T-helper 2 cell treated with Interferon-gamma antibody and Interleukin-4, amounts not matched to agents 100 ng/mL and 5 ng/mL, for 36 hours (primary cell): ENCODE data around the gene COX15. TPM values are rescaled to one million over a fixed set of nuclear protein-coding genes. Genes with fewer than 3 reads are reported as not detected.

Experiments used
- total RNA-seq: library from RNA; stranded (reverse); gene quantifications from 2 replicates; pipeline ENCODE4 v1.2.3, GENCODE V29; 2022

COX15 gene
- total RNA-seq, 1 donor from 2014 or later: 38.3 TPM

Other genes with a start within 250 kb of the COX15 start
- not detected in 2 replicates for gene NKX2-3, start 199.2 kb downstream of the COX15 start, total RNA-seq
- gene SLC25A28, start 111.7 kb downstream of the COX15 start, total RNA-seq: 47.8 and 53.1 TPM in 2 replicates
- gene ENTPD7, start 72.6 kb downstream of the COX15 start, total RNA-seq: 7.9 and 8.3 TPM in 2 replicates
- 21.3 and 21.7 TPM in 2 replicates for gene CUTC, start 107 bp upstream of the COX15 start, total RNA-seq
- 0.73 and 1.3 TPM in 2 replicates for gene ABCC2, start 50.5 kb upstream of the COX15 start, total RNA-seq